ENCODE measurements around the gene SLC2A5. TPM values are rescaled to one million over a fixed set of nuclear protein-coding genes. Genes with fewer than 3 reads are reported as not detected.
"Not testable (repeated sequence)": the region's sequence is repeated elsewhere in the genome, so short reads cannot be mapped to it uniquely, and the experiment has no call there.

Gene SLC2A5
- total RNA-seq, 8 experiments from 2014 or later, result 0.11 to 1.3 (median 0.24) TPM; not detected in 1

GRCh38 chr1:9033363-9033762, 36.1 kb downstream of the SLC2A5 start:
- no peak for ATAC-seq (replicated peaks in 6 of 8)
- no peak overlapping the region for H3K27ac ChIP-seq
- in situ Hi-C loops (cut with MboI; ENCODE audit: low pct_unique_long_range_greater_than_20kb in 2 of 9, low sequenced_read_pairs in 9 of 9, unreplicated experiment in 9 of 9), result no loop called here
- H3K4me3 ChIP-seq, result no peak overlapping the region
- WGBS, 10 experiments, result 0 to 50% (median 35%) methylated on average over 1 to 4 of the region's 5 CpGs; no CpG with 5 or more reads in 4 of the 10 experiments
- no peaks in the 10 kb centered on the region for H3K4me1 ChIP-seq (replicated peaks in 1 of 2)

- Histone ChIP-seq H3K27ac (no peak overlapping the region), H3K4me3 (no peak overlapping the region), H3K4me1 (replicated peaks in 1 of 2) (no peaks in the 10 kb centered on the region)
- peak in 1 of 8 experiments; percentile 13 for ATAC-seq (replicated peaks in 6 of 8)
- WGBS, 10 experiments, result 0 to 100% (median 94%) methylated on average over 1 to 5 of the region's 12 CpGs; no CpG with 5 or more reads in 5 of the 10 experiments
- in situ Hi-C loops (cut with MboI; ENCODE audit: low pct_unique_long_range_greater_than_20kb in 2 of 9, low sequenced_read_pairs in 9 of 9, unreplicated experiment in 9 of 9), result no loop called here
Measured at GRCh38 chr1:9031484-9032259, 37.8 kb downstream of the SLC2A5 start.

GRCh38 chr1:9031077-9031476, 38.4 kb downstream of the SLC2A5 start:
- in situ Hi-C loops (cut with MboI; ENCODE audit: low pct_unique_long_range_greater_than_20kb in 2 of 9, low sequenced_read_pairs in 9 of 9, unreplicated experiment in 9 of 9); H3K27ac ChIP-seq; ATAC-seq (replicated peaks in 6 of 8); H3K4me3 ChIP-seq; H3K4me1 ChIP-seq (replicated peaks in 1 of 2): not testable (repeated sequence)
- 20 to 89% (median 80%) methylated on average over 2 to 4 of the region's 4 CpGs; no CpG with 5 or more reads in 4 of the 10 experiments for WGBS, 10 experiments

- no peak overlapping the region for H3K4me3 ChIP-seq
- H3K27ac ChIP-seq, result no peak overlapping the region
- WGBS, 10 experiments, result 0 to 95% (median 80%) methylated on average over 1 to 5 of the region's 5 CpGs; no CpG with 5 or more reads in 2 of the 10 experiments
- no peaks in the 10 kb centered on the region for H3K4me1 ChIP-seq (replicated peaks in 1 of 2)
- ATAC-seq (replicated peaks in 6 of 8), result peak in 2 of 8 experiments; percentile 34 to 40
- in situ Hi-C loops (cut with MboI; ENCODE audit: low pct_unique_long_range_greater_than_20kb in 2 of 9, low sequenced_read_pairs in 9 of 9, unreplicated experiment in 9 of 9), result no loop called here
Measured at GRCh38 chr1:9028921-9029705, 40.3 kb downstream of the SLC2A5 start.

- in situ Hi-C loops (cut with MboI; ENCODE audit: low pct_unique_long_range_greater_than_20kb in 2 of 9, low sequenced_read_pairs in 9 of 9, unreplicated experiment in 9 of 9), result no loop called here
- Histone ChIP-seq H3K4me3 (no peak overlapping the region), H3K27ac (no peak overlapping the region), H3K4me1 (replicated peaks in 1 of 2) (no peaks in the 10 kb centered on the region)
- WGBS, 10 experiments, result 20 to 80% (median 52%) methylated on average over 1 to 4 of the region's 4 CpGs; no CpG with 5 or more reads in 1 of the 10 experiments
- no peak for ATAC-seq (replicated peaks in 6 of 8)
Measured at GRCh38 chr1:9027307-9027706, 42.1 kb downstream of the SLC2A5 start.

- in situ Hi-C loops (cut with MboI; ENCODE audit: low pct_unique_long_range_greater_than_20kb in 2 of 9, low sequenced_read_pairs in 9 of 9, unreplicated experiment in 9 of 9), result no loop called here
- peak in 5 of 8 experiments; percentile 11 to 77 (median 34) for ATAC-seq (replicated peaks in 6 of 8)
- H3K4me1 ChIP-seq (replicated peaks in 1 of 2), result no peaks in the 10 kb centered on the region
- no peak overlapping the region for H3K27ac ChIP-seq
- 50 to 93% (median 84%) methylated on average over 1 to 3 of the region's 5 CpGs; no CpG with 5 or more reads in 6 of the 10 experiments for WGBS, 10 experiments
- H3K4me3 ChIP-seq, result no peak overlapping the region
Measured at GRCh38 chr1:9025449-9025848, 44.0 kb downstream of the SLC2A5 start.

- no peak for ATAC-seq (replicated peaks in 6 of 8)
- H3K4me3 ChIP-seq, result no peak overlapping the region
- H3K4me1 ChIP-seq (replicated peaks in 1 of 2), result no peaks in the 10 kb centered on the region
- no peak overlapping the region for H3K27ac ChIP-seq
- WGBS, 10 experiments, result 84 to 98% (median 92%) methylated on average over 4 to 16 of the region's 20 CpGs; no CpG with 5 or more reads in 6 of the 10 experiments
- in situ Hi-C loops (cut with MboI; ENCODE audit: low pct_unique_long_range_greater_than_20kb in 2 of 9, low sequenced_read_pairs in 9 of 9, unreplicated experiment in 9 of 9), result no loop called here
Measured at GRCh38 chr1:9024837-9025236, 44.6 kb downstream of the SLC2A5 start.

- ATAC-seq (replicated peaks in 6 of 8), result no peak
- WGBS, 10 experiments, result 77 to 100% (median 88%) methylated on average over 1 to 10 of the region's 10 CpGs; no CpG with 5 or more reads in 2 of the 10 experiments
- in situ Hi-C loops (cut with MboI; ENCODE audit: low pct_unique_long_range_greater_than_20kb in 2 of 9, low sequenced_read_pairs in 9 of 9, unreplicated experiment in 9 of 9), result no loop called here
- H3K27ac ChIP-seq, result no peak overlapping the region
- H3K4me1 ChIP-seq (replicated peaks in 1 of 2), result no peaks in the 10 kb centered on the region
- H3K4me3 ChIP-seq, result no peak overlapping the region
Measured at GRCh38 chr1:9022773-9023172, 46.7 kb downstream of the SLC2A5 start.

GRCh38 chr1:9022026-9022738, 47.3 kb downstream of the SLC2A5 start:
- 0 to 92% (median 60%) methylated on average over 1 to 5 of the region's 15 CpGs; no CpG with 5 or more reads in 1 of the 10 experiments for WGBS, 10 experiments
- in situ Hi-C loops (cut with MboI; ENCODE audit: low pct_unique_long_range_greater_than_20kb in 2 of 9, low sequenced_read_pairs in 9 of 9, unreplicated experiment in 9 of 9); ATAC-seq (replicated peaks in 6 of 8); H3K27ac ChIP-seq; H3K4me1 ChIP-seq (replicated peaks in 1 of 2); H3K4me3 ChIP-seq: not testable (repeated sequence)

- WGBS, 10 experiments, result 20 to 100% (median 87%) methylated on average over 1 to 4 of the region's 6 CpGs; no CpG with 5 or more reads in 4 of the 10 experiments
- in situ Hi-C loops (cut with MboI; ENCODE audit: low pct_unique_long_range_greater_than_20kb in 2 of 9, low sequenced_read_pairs in 9 of 9, unreplicated experiment in 9 of 9), result no loop called here
- no peaks in the 10 kb centered on the region for H3K4me1 ChIP-seq (replicated peaks in 1 of 2)
- ATAC-seq (replicated peaks in 6 of 8), result no peak
- H3K27ac ChIP-seq, result no peak overlapping the region
- H3K4me3 ChIP-seq, result no peak overlapping the region
Measured at GRCh38 chr1:9020305-9020704, 49.1 kb downstream of the SLC2A5 start.

GRCh38 chr1:9019896-9020295, 49.5 kb downstream of the SLC2A5 start:
- no peak overlapping the region for H3K4me3 ChIP-seq
- in situ Hi-C loops (cut with MboI; ENCODE audit: low pct_unique_long_range_greater_than_20kb in 2 of 9, low sequenced_read_pairs in 9 of 9, unreplicated experiment in 9 of 9), result no loop called here
- H3K4me1 ChIP-seq (replicated peaks in 1 of 2), result no peaks in the 10 kb centered on the region
- H3K27ac ChIP-seq, result no peak overlapping the region
- 0 to 55% (median 38%) methylated on average over 2 of the region's 4 CpGs; no CpG with 5 or more reads in 5 of the 10 experiments for WGBS, 10 experiments
- ATAC-seq (replicated peaks in 6 of 8), result no peak

- WGBS, 10 experiments, result 0 to 96% (median 77%) methylated on average over 1 to 10 of the region's 13 CpGs
- Histone ChIP-seq H3K4me1 (replicated peaks in 1 of 2) (no peaks in the 10 kb centered on the region), H3K4me3 (no peak overlapping the region), H3K27ac (no peak overlapping the region)
- ATAC-seq (replicated peaks in 6 of 8), result no peak
- in situ Hi-C loops (cut with MboI; ENCODE audit: low pct_unique_long_range_greater_than_20kb in 2 of 9, low sequenced_read_pairs in 9 of 9, unreplicated experiment in 9 of 9), result no loop called here
Measured at GRCh38 chr1:9018333-9018732, 51.1 kb downstream of the SLC2A5 start.

- Histone ChIP-seq H3K4me3 (no peak overlapping the region), H3K4me1 (replicated peaks in 1 of 2) (no peaks in the 10 kb centered on the region), H3K27ac (no peak overlapping the region)
- in situ Hi-C loops (cut with MboI; ENCODE audit: low pct_unique_long_range_greater_than_20kb in 2 of 9, low sequenced_read_pairs in 9 of 9, unreplicated experiment in 9 of 9), result no loop called here
- 30 to 100% (median 73%) methylated on average over 2 to 5 of the region's 5 CpGs; no CpG with 5 or more reads in 1 of the 10 experiments for WGBS, 10 experiments
- ATAC-seq (replicated peaks in 6 of 8), result no peak
Measured at GRCh38 chr1:9016455-9016854, 53.0 kb downstream of the SLC2A5 start.

Measured in motor neuron (in vitro differentiated cells).